Neural progenitor cell (in vitro differentiated cells): ENCODE results near the gene ORMDL3.

ENCODE experiments used
- CTCF ChIP-seq: fragments of 200-600 bp; sonication (generic); IDR thresholded peaks from 2 replicates; pipeline ENCODE4 v1.5.1; 2017; ENCODE audit warnings: antibody characterized with exemption, mild to moderate bottlenecking
- EZH2phosphoT487 ChIP-seq: fragments of 200-600 bp; sonication (generic); IDR thresholded peaks from 2 replicates; pipeline ENCODE4 v1.6.1; 2017; ENCODE audit warnings: antibody characterized with exemption

GRCh38 chr17:39926135-39926587, 1.2 kb downstream of the ORMDL3 start:
- TF ChIP-seq EZH2phosphoT487 (no peak), CTCF (no peak)
